ENCODE data around the gene FNDC3B.

DNA sequence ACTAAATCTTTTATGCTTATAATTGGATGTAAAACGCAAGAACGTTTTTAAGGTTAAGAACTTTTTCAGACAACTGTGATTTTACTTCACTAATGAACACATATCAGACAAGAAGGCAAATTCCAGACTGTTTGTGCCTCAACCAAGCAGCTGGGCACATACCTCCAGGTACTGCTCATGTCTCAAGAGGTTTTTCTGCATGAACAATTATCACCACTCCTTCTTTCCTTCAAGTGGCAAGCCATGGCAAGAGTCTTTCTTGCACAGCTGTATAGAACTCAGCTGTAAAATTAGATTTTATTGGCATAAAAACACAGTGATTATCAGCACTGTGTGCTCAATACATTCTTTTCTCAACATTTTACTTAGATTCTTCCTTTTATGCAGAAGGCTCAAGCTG, 64.3 kb downstream of the FNDC3B start:
- TF ChIP-seq, protein P1, sequence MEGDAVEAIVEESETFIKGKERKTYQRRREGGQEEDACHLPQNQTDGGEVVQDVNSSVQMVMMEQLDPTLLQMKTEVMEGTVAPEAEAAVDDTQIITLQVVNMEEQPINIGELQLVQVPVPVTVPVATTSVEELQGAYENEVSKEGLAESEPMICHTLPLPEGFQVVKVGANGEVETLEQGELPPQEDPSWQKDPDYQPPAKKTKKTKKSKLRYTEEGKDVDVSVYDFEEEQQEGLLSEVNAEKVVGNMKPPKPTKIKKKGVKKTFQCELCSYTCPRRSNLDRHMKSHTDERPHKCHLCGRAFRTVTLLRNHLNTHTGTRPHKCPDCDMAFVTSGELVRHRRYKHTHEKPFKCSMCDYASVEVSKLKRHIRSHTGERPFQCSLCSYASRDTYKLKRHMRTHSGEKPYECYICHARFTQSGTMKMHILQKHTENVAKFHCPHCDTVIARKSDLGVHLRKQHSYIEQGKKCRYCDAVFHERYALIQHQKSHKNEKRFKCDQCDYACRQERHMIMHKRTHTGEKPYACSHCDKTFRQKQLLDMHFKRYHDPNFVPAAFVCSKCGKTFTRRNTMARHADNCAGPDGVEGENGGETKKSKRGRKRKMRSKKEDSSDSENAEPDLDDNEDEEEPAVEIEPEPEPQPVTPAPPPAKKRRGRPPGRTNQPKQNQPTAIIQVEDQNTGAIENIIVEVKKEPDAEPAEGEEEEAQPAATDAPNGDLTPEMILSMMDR (IDR thresholded peaks at IDR 0.05): no peak
- no peak for TF ChIP-seq EZH2 (IDR thresholded peaks at IDR 0.05; ENCODE audit: borderline replicate concordance, insufficient read depth, low read depth, low read length, poor library complexity, severe bottlenecking)

Data from B cell (primary cell).